A172 (cell line): ENCODE measurements around the gene CMKLR1. TPM values are rescaled to one million over a fixed set of nuclear protein-coding genes. Genes with fewer than 3 reads are reported as not detected.

Experiments used
- DNase-seq: peaks from one replicate; pipeline ENCODE4 v3.0.0-alpha.2; 2015; ENCODE audit warnings: low spot score
- total RNA-seq: library from RNA; depleted of rRNA; stranded (reverse); fragments of >200 nt; shearing (Covaris generic); gene quantifications from 2 replicates; pipeline ENCODE4 v1.2.3, GENCODE V29; 2014

The CMKLR1 gene
- total RNA-seq, 1 experiment from 2014 or later = not detected

DNA sequence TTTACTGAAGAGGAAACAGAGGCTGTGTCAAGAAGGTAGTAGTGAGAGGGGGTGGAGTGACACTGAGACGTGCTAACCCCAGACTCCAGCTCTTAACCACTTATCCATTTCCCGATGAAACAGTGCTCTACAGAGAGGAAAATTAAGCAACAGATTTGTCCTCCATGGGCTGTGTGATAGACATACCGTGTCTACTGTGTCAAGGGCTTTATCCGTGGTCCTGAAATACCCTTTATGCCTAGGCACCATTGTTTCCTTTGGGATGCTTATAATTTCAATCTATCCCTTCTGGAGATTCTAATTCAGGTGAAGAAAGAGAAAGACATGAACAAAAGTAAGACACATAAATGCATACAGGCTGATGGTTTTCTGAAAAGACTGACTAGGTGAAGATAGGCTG, 71.7 kb downstream of the CMKLR1 start:
- DNase-seq = no peak

DNA sequence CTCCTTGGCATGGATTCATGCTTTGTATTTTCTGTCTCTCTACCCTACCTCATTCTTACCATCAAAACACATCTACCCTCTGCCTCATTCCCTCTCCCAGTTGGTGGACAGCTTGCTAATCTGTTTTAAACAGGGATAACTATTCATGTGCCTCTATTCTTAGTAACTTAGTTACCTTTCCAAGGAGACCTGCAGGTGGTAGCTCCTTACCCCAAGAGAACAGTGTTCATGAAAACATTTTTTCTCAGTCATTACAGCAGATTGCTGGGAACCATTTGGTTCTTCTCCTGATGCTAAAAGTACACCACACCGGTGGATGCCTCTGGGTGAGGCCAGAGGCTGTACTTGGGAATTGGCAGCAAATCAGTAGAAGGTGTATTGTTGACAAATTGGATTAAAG, 73.0 kb downstream of the CMKLR1 start:
- no peak for DNase-seq

DNA sequence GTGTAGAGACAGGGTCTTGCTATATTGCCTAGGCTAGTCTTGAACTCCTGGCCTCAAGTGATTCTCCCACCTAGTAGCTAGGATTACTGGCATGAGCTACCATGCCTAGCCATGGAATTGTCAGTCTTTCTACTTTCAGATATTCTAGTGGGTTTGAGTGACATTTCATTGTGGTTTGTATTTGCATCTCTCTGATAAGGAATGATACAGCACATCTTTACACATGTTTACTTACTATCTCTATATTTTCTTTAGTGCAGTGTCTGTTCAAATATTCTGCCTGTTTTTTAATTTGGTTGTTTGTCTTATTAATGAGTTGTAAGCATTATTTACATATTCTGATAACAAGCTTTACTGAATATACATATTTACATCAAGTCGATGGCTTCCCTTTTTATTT, 73.6 kb downstream of the CMKLR1 start:
- no peak for DNase-seq

DNA sequence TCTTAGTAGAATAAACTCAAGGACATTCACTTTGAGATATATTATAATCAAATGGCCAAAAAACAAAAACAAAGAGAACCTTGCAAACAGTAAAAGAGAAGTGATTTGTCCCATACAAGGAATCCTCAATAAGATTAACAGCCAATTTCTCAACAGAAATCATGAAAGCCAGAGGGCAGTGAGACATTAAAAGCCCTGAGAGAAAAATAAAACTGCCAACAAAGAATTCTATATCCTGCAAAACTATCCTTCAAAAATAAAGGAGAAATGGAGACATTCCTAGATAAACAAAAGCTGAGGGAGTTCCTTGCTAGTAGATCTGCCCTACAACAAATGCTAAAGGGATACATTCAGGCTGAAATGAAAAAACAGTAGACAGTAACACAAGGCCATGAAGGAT, 78.1 kb downstream of the CMKLR1 start:
- no peak for DNase-seq

GRCh38 chr12:108260039-108260438, 79.1 kb downstream of the CMKLR1 start:
- no peak for DNase-seq

DNA sequence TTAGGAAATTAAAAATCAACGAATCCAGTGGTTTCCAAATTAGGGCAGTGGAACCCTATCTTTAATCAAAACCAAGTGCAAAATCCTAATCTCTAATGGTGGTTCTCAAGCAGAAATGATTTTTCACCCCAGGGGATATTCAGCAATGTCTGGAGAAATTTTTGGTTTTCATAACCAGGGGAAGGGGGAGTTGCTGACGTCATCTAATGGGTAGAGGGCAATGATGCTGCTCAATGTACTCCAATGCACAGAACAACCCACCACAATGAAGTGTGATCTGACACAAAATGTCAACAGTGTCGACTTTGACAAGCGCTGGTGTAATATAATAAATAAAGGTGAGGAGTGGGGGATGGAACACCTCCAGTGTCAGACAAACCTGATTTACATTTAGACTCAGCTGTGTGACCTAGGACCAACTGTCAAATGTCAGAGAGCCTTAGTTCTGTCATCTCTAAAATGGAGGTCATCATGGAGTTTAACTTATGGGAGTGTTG, 81.5 kb downstream of the CMKLR1 start:
- DNase-seq = no peak

GRCh38 chr12:108257004-108257403, 82.1 kb downstream of the CMKLR1 start:
- no peak for DNase-seq

- no peak for DNase-seq
Measured at GRCh38 chr12:108255252-108255602, 83.9 kb downstream of the CMKLR1 start.

GRCh38 chr12:108254517-108255251, 84.4 kb downstream of the CMKLR1 start:
- DNase-seq = no peak

GRCh38 chr12:108254030-108254429, 85.1 kb downstream of the CMKLR1 start:
- DNase-seq = no peak

DNA sequence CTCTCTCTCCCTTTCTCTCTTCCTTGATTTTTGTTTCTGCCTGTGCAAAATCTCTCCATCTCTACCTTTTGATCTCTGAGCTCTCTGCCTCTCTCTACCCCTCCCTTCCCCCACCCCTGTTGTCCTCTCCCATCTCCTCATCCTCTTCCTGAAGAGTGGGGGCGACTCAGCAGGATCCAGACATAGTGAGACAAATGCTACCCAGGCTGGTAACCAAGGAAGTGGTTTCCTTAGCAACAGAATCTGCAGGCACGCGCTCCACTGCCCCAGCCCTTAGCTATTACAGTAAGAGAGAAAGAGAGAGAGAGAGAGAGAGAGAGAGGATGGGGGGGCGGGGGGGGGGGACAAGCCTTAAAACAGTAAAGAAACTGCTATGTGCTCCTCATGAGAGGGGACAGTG, 85.6 kb downstream of the CMKLR1 start:
- DNase-seq = no peak

GRCh38 chr12:108252523-108252922, 86.6 kb downstream of the CMKLR1 start:
- DNase-seq = no peak

DNA sequence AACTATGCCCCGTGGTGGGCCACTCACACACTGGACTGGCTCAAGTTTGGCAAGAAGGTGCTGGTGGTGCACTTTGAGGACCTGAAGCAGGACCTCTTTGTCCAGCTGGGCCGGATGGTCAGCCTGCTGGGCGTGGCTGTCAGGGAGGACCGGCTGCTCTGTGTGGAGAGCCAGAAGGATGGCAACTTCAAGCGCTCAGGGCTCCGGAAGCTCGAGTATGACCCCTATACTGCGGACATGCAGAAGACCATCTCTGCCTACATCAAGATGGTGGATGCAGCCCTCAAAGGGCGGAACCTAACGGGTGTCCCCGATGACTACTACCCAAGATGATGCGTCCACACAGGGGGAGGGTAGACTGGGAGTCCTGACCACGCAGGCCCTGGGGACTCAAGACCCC, 91.1 kb downstream of the CMKLR1 start:
- DNase-seq = no peak

DNA sequence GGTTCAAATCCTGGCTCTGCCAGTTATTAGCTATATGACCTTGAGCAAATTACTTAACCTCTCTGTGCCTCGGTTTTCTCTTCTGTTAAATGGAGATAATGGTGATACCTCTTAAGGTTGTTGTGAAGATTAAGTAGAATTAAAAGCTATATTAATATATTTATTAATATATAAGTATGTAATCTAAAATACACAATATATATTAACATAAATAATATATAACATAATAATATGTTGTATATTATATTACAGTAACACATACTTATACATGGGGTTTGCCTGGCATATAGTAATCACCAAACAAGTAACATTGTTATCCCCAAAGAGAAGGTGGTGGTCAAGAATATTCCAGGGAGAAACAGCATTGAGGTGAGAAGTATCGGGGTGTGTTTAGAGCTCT, 92.0 kb downstream of the CMKLR1 start:
- no peak for DNase-seq

DNA sequence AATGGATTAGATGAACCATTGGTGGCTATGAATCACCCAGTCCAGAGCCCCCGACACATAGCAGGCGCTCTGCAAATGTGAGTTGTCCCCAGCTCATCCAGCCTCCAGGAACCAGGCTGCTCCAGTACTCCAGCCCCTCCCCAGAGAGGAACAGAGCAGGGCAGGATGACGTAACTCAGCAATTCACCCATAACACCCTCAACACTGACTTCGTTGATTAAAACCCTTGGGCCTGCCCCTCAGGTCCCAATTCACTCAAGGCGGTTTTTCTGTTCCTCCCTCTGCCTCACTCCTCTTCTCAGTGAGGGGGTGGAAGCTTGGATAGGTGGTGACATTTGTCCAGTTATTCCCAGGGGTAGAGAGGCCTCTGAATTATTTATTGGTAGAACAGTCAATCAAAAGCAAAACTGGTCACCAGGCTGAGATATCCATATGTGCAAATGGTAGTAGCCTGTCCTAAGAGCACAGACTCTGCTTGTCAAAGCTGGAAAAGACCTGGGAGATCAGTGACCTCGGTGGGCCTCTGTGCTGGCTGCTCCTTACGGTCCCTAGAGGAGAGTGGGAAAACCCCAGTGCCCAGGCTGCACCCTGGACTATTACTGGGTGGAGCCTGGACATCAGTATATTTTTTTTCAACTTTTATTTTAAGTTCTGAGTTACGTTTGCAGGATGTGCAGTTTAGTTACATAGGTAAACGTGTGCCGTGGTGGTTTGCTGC, 97.0 kb downstream of the CMKLR1 start:
- DNase-seq = peak; percentile 4

- DNase-seq = no peak
Measured at GRCh38 chr12:108240928-108241327, 98.2 kb downstream of the CMKLR1 start.

- DNase-seq = no peak
Measured at GRCh38 chr12:108240027-108240785, 98.9 kb downstream of the CMKLR1 start.

DNA sequence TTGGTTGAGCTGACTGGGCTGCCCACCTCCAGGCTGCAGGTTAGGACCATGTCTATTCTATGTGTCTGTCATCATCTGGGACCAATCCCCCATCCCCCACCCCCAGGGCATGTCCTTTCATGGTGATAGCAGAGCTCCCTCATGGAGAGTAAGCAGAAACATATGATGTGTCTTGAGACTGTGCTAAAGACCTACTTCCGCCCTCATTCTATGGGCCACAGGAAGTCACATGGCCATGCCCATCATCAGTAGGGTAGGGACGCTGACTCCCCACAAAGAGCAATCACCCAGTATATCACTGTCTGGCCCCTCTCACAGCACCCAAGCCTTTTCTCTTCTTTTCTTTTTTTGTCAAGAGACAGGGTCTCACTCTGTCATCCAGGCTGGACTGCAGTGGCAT, 99.7 kb downstream of the CMKLR1 start:
- DNase-seq = no peak

DNA sequence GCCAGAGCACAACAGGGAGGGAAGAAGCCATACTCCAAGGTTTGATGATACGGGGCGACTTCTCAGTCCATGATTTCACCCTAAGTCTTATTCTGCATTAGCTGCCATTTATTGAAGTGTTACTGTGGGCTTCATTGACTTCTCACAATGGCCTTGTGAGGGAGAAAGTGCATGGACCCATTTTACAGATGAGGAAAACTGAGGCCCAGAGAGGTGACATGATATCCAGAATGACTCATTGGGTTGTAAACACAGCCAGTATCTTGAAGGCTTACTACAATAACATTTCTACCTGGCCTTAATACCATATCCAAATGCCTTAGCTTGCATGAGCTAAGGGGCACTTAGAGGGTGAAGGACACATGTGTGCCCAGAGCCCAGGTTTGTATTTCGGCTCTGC, 100.6 kb downstream of the CMKLR1 start:
- DNase-seq = no peak
